ENCODE measurements around the gene KIAA1191.
"Not testable (repeated sequence)": the region's sequence is repeated elsewhere in the genome, so short reads cannot be mapped to it uniquely, and the experiment has no call there.

Gene KIAA1191

GRCh38 chr5:176317534-176318374, 43.8 kb downstream of the KIAA1191 start:
- no peak for DNase-seq (ENCODE audit: low spot score)

- DNase-seq (ENCODE audit: low spot score): not testable (repeated sequence)
Measured at GRCh38 chr5:176305356-176305755, 56.2 kb downstream of the KIAA1191 start.
